ENCODE results near the gene AP2B1.
"Not testable (repeated sequence)": the region's sequence is repeated elsewhere in the genome, so short reads cannot be mapped to it uniquely, and the experiment has no call there.

Gene AP2B1

DNA sequence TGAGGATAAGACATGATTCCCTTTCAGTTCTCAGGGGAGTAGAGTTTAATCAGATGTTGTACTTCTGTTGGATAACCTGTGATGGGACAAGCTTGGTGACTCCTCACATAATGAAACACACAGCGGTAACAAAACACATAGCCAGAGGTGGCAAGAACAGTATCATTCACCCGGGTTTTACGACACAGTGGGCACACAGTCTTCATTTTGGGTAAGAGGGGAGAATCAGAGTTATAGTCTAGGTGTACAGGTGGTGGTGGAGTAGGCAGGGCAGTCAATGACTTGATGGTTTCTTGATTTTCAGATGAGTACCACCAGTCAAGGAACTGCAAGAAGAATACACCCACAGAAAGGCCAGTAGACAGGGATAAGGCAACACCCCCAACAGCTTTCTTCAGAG is 11.4 kb upstream of the AP2B1 start:
- no peak for DNase-seq (ENCODE audit: low read depth in 2 of 2)

- no peak for DNase-seq (ENCODE audit: low read depth in 2 of 2)
Measured at GRCh38 chr17:35577830-35578196, 9.3 kb upstream of the AP2B1 start.

GRCh38 chr17:35578197-35578928 is 8.8 kb upstream of the AP2B1 start, which contains the start of gene PEX12:
PEX12 (minus strand) TSS chr17:35578571; CDS start chr17:35578021, 550 bp downstream.
- peak; percentile 67 to 82 for DNase-seq (ENCODE audit: low read depth in 2 of 2)

DNA sequence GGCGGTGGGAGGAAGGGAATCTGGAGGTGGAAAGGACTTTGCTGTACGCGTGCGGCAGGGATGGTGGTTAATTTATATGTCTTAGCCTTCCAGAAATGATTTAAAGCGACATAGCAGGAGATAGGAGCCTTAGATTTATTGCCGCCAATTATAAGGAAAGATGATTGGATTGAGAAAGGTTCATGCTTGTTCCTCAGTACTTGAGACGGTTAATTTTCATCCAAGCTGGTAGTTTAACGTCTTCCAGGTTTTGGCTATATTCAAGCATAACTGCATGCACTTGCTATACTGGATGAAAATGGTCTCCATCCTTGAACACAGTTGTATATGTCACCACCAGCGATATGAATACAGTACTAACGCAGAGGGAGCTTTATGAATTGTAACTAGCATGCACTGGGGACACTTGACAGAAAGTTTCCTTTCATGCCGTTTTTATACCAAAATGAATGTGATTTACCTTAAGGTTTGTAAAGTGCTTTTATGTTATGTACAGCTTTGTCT is 8.1 kb upstream of the AP2B1 start:
- DNase-seq (ENCODE audit: low read depth in 2 of 2): no peak

DNA sequence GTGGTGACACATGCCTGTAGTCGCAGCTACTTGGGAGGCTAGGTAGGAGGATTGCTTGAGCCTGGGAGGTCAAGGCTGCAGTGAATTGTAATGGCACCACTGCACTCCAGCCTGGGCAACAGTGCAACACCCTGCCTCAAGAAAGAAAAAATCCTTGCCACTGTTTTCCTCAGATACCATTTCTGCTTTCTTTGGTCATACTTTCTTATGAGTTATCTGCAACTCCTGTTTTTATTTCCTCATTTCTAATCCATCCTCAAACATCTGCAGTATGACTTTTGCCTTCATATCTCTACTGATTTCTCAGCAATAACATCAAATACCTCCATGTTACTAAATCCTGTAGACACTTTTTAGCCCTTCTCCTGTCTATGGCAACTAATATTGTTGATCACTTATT is 3.1 kb upstream of the AP2B1 start:
- DNase-seq (ENCODE audit: low read depth in 2 of 2): no peak

GRCh38 chr17:35586569-35587073 is 501 bp upstream of the AP2B1 start:
- DNase-seq (ENCODE audit: low read depth in 2 of 2): no peak

GRCh38 chr17:35588196-35588920 is 1.2 kb downstream of the AP2B1 start:
- no peak for DNase-seq (ENCODE audit: low read depth in 2 of 2)

- DNase-seq (ENCODE audit: low read depth in 2 of 2): no peak
Measured at GRCh38 chr17:35596072-35596471, 8.9 kb downstream of the AP2B1 start.

GRCh38 chr17:35596530-35597233 is 9.6 kb downstream of the AP2B1 start:
- DNase-seq (ENCODE audit: low read depth in 2 of 2): no peak

DNA sequence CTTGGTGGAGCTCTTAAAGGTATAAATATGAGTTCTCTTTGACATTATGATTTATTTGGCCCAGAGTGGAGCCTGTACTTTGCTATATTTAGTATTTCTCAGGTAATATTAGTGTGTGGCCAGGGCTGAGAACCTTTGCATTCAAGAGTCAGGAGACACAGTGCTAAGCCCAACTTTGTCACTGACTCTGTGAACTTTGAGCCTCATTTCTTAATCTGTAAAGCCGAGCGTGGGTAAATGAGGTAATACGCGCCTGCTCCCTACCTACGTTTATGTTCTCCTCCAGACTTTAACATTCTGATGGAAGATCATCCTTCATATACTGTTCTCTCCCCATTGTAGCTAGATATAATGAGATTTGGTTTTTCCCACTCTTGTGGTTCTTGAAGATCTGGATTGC is 10.5 kb downstream of the AP2B1 start:
- no peak for DNase-seq (ENCODE audit: low read depth in 2 of 2)

GRCh38 chr17:35603674-35604073 is 16.6 kb downstream of the AP2B1 start:
- no peak for DNase-seq (ENCODE audit: low read depth in 2 of 2)

- DNase-seq (ENCODE audit: low read depth in 2 of 2): no peak
Measured at GRCh38 chr17:35605678-35606077, 18.6 kb downstream of the AP2B1 start.

DNA sequence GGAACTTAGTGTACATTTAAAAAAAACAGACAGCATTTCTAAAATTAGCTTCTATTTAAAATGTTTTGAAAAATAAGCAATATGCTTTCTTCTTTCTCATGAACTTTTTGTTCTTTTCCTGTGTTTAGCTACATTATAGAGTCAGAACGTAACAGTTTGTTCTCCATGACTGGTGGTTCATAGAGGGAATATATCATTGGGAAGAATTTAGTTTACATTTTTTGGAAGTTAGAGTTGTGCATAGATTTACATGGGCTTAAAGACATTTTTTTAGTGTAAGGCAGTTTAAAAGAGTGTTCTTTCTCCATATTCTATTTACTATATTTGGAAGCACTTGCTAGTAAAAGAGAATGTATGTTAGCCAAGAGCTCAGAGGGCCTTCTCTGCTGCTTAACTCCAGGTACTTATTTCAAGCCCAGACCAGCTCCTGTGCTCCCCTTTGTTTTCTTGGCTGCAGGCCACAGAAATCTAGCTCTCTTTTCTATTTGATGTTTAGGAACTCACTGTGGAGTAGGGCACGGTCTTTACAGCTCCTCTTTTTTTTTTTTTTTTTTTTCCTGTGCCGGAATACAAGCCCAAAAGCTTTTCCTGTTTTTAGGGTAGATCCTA is 20.2 kb downstream of the AP2B1 start:
- no peak for DNase-seq (ENCODE audit: low read depth in 2 of 2)

DNA sequence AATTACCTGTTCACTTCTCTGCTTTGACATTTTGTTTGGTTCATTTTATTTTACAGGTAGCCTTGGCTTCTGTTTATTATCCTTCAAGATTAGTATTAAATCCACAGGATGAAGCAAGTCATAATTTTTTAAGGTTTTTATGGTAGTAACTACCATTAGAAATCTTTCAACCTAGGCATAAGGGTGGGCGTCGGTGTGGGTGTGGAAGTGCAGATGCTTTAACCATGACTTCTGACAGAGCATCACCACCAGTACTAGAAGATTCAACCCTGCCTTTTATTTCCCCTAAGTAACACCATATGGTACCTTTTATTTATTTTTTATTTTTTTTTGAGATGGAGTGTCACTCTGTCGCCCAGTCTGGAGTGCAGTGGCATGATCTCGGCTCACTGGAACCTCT is 22.7 kb downstream of the AP2B1 start:
- DNase-seq (ENCODE audit: low read depth in 2 of 2): no peak

DNA sequence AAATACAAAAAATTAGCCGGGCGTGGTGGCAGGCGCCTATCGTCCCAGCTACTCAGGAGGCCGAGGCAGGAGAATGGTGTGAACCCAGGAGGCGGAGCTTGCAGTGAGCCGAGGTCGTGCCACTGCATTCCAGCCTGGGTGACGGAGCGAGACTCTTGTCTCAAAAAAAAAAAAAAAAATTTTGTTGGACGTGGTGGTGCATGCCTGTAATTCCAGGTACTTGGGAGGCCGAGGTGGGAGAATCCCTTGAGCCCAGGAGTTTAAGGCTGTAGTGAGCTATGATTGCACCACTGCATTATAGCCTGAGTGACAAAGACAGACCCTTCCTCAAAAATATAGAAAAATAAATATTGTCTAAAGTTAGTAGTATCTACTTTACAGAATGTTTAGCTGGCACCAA is 23.6 kb downstream of the AP2B1 start:
- not testable (repeated sequence) for DNase-seq (ENCODE audit: low read depth in 2 of 2)

- no peak for DNase-seq (ENCODE audit: low read depth in 2 of 2)
Measured at GRCh38 chr17:35612924-35613521, 25.9 kb downstream of the AP2B1 start.

GRCh38 chr17:35614810-35615209 is 27.7 kb downstream of the AP2B1 start:
- no peak for DNase-seq (ENCODE audit: low read depth in 2 of 2)

GRCh38 chr17:35616536-35616935 is 29.4 kb downstream of the AP2B1 start:
- no peak for DNase-seq (ENCODE audit: low read depth in 2 of 2)

GRCh38 chr17:35617505-35617904 is 30.4 kb downstream of the AP2B1 start:
- DNase-seq (ENCODE audit: low read depth in 2 of 2): no peak

GRCh38 chr17:35618628-35619027 is 31.5 kb downstream of the AP2B1 start:
- DNase-seq (ENCODE audit: low read depth in 2 of 2): no peak

- no peak for DNase-seq (ENCODE audit: low read depth in 2 of 2)
Measured at GRCh38 chr17:35621768-35622167, 34.6 kb downstream of the AP2B1 start.

DNA sequence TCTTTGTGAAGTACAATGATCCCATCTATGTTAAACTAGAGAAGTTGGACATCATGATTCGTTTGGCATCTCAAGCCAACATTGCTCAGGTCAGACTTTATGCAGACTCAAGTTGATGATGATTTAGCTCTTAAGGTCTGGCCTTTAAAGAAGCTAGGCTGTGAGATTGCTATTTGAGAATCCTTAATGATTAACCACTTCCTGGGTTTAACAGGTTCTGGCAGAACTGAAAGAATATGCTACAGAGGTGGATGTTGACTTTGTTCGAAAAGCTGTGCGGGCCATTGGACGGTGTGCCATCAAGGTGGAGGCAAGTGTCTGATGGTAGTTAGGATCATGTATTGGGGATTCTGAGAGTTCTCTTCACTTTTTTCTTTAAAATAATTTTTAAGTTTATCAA is 40.3 kb downstream of the AP2B1 start:
- no peak for DNase-seq (ENCODE audit: low read depth in 2 of 2)
